Activated effector memory CD4-positive, alpha-beta T cell treated with Interleukin-2 at 50 U/mL for 16 hours (primary cell): ENCODE data around the gene AGBL4.

Experiments
- DNase-seq: peaks from one replicate; pipeline ENCODE4 v3.0.0-alpha.2; 2020

Gene AGBL4

DNA sequence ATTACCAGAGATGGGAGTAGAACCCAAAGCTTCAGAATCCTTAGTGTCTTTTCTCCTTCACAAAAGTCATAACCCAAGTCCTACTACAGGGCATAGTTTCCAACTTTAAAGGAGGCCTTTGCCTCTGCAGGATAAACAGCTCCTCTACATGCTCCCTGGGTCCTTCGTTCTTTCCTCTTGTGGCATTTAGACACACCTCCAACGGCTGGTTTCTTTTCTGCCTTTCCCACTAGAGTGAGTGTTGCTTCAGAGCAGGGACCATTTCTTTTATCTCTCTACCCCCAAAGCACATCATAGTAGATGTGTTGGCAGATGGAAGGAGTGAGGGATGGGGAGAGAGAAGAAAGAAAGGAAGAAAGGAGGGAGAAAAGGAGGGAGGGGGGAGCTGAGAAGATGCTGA, 1407.0 kb downstream of the AGBL4 start:
- no peak for DNase-seq

DNA sequence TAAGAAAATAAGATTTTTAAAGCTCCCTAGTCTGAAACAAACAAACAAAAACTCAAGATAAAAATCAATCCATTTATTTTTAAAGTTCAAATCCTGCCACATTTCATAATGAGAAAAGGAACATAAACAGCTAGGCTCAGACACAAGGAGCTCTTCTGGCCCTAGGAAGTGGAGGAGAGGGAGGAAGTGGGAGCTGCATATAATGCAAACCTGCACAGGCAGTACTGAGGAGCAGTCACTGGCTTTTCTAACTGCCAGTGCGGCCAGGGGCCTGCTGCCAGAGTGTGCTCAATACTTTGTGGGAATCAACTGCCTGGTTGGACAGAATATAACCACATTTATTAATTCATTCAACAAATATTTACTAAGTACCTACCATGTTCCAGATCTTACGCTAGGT, 1411.9 kb downstream of the AGBL4 start:
- DNase-seq = no peak

DNA sequence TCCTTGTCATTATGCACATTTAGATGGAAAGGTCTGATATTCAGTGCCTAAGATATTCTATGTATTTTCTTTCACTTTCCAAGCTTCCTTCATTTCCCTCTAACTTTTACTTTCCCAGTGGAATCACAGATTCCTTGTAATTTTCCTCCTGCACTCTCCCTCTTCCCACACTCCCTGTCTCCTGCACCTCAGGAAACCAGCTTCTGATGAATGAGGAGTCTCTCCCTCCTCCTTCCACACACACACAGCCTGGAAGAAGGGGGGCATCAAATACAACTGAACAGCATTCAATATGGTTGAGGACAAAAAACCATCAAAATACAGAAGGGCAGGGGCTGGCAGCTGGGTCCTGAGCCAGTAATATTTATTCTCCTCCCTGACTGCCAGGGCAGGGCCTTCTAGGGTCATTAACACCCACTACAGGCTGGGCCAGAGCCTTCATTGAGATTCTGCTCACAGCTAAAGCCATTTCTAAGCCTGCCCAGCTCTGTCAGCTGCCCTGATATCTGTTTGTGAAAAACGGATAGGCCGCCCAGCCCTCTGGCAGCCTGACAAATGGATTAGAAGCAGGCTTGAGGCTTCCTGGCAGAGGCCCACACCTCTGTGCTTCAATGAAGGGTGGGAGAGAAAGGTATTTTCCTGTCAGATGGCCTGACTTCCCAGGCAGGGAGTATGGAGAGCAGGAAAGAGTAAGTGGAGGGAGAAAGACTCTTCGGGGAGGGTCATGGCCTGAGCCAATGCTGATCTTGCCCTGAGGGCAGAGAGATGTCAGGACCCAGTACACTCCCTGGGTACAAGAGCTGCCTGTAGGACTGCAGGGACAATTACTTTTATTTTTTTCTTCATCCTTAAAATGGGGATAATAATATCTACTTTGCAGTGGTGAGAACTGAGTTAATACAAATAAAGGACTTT, 1412.9 kb downstream of the AGBL4 start:
- DNase-seq = no peak

GRCh38 chr1:48608882-48609281, 1414.9 kb downstream of the AGBL4 start:
- no peak for DNase-seq

- DNase-seq = no peak
Observed at GRCh38 chr1:48603222-48603621, 1420.5 kb downstream of the AGBL4 start.

DNA sequence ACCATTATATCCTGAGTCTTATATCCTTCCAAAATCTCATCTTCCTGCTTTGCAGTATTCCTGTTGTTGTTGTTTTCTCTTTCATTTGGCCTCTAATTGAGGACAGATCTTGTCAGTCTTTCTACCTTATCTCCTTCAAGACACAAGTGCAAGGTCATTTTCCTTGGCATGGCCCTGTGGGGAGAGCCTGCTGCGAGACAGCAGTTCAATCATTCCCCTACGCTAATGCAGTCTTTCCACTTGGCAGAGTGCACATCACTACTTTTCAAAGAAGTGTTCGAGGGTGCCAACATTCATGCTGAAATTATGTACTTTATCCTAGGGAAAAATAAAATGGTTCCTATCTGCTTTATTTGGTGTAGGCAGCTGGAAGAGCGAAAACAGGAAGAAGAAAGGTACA, 1421.4 kb downstream of the AGBL4 start:
- DNase-seq = no peak

GRCh38 chr1:48600182-48600581, 1423.6 kb downstream of the AGBL4 start:
- DNase-seq = no peak

DNA sequence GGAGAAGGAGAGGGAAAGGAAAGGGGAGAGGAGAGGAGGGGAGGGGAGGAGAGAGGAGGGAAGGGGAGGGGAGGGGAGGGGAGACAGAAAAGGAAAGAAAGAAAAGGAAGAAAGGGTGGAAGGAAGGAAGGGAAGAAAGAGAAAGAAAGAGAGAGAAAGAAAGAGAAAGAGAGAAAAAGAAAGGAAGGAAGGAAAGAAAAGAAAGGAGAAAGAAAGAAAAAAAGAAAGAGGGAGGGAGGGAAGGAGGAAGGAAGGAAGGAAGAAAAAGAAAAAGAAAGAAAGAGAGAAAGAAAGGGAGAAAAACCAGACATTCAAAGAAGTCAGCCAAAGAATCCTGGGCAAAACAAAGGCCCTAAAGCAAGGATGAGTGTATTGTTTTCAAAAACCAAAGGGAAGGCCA, 1426.1 kb downstream of the AGBL4 start:
- DNase-seq = no peak

DNA sequence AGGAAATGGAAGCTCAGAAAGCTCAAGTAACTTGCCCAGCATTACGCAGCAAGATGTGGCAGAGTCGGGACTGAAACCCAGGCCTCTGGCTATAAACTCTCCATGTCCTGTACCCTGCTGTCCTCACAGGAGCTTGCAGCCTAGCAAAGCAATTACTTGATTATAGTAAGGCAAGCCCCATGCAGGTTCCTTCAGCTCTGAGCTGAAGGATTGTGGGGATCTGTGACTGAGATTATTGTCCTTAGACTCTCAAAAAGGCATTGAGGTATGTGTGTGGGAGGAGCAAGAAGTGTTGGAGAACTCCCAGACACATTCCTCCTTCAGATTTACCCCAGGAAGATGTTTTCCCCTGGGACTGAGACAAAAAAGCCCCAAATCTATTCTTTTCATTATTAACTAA, 1427.7 kb downstream of the AGBL4 start:
- DNase-seq = no peak

DNA sequence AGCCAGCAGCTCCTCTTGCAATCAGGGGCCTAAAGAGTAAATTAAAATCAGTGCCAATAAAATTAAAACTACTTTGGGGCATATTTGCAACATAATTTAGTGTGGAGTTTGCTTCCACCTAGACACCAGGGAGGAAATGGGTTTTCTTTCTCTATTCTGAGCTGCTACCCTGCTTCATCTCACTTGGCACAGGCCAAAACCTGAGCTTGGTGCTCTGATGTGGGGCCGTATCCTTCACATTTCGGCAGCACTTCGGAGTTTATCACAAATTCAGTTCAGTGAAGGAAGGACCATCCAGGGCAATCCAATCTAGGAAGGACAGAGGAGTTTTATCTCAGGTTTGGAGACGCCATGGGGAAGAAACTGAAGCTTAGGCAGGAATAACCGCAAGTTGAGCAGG, 1428.1 kb downstream of the AGBL4 start:
- no peak for DNase-seq

GRCh38 chr1:48592330-48592729, 1431.4 kb downstream of the AGBL4 start:
- DNase-seq = no peak

DNA sequence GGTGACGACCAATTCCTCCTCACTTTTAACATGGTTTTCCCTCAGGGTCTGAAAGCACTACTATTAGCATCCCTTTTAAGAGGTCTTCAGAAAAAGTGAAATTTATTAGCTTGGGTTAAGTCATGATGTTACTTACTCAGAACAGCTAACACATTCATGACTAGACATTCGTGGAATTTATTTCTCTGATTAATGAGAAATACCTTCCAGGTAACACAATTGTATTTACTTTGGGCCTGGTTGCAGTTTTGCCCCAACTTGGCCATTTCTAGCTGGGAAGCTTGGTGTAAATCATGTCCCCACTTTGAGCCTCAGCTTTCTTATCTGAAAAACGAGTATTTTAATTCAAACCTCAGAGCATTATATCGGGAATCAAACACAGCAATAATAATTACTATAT, 1432.6 kb downstream of the AGBL4 start:
- no peak for DNase-seq

- no peak for DNase-seq
Observed at GRCh38 chr1:48588061-48588460, 1435.7 kb downstream of the AGBL4 start.

DNA sequence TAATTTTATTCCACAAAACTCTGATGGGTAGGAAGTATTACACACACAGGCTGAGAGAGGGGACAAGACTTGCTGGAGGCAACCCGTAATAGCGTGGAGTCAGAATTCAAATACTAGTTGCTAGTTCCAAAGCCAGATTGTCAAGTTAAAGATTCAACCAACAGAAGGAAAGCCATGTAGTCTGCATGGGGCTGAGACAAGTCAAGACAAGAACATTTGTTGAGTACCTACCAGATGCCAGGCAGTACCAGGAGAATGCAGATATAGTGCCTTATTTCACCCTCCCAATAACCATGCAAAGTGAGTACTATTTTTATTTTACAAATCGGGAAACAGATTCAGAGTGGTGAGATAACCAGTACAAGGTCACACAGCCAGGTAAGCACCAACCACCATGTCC, 1441.3 kb downstream of the AGBL4 start:
- DNase-seq = no peak

DNA sequence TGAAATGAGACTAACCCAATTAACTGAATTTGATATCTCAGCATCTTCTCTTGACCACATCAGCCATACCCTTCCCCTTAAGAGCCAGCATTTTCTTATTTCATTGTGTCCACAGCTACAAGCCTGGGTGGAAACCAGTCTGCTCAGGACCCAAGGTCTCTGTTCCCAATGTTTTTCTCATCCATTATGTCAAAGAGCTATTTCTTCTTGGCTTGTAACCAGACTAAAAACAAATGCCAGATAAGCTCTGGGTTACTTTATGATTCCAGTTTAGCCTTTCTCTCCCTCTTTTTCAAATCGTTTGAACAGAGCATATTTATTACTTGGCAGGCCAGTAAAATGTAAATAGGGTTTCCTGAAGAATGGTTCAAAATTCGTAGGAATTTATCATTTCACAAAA, 1442.5 kb downstream of the AGBL4 start:
- DNase-seq = no peak

DNA sequence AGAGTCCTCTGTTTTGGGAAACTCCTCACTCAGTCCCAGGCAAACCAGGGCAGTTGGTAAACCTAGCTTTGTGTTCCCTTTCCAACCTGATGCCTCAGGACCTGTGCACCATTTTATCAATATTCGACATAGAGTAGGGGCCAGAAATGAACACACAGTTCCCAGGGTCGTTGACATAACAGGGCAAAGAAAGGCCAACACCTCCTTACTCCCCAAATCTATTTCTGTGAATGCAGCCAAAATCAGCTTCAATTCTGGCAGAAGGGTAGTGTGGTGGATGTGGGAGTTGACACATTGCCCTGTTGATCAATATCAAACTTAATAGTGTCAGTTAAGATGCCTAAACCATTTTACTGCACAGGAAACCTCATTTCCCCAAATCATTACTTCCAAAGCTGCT, 1447.2 kb downstream of the AGBL4 start:
- no peak for DNase-seq

DNA sequence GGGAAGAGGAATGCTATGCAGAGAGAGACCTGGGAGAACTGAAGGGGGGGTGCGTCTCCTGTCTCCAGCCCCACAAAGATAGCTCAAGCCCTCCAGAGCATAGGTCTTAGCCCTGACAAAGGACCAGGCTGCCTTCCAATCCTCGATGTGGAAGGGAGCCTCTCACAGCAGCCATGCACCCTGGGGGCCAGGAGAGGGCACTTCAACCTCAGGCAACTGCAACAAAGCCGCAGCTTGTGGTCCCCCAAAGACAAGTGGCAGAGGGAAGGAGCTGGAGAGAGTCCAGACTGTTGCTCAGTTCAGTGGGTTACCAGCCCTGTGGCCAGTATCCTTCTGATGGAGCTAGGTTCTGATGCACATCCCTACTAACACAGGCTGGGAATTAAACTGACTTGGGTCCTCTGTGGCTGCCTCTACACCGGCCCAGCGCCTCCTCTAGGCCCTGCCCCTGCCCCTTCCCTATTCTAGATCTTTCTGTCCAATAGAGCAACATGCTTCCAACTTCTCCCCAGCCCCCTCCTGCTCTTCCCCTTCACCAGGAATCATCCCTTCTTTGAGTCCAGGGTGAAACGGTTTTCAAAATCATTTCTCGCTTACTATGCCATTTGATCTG, 1451.0 kb downstream of the AGBL4 start:
- no peak for DNase-seq

DNA sequence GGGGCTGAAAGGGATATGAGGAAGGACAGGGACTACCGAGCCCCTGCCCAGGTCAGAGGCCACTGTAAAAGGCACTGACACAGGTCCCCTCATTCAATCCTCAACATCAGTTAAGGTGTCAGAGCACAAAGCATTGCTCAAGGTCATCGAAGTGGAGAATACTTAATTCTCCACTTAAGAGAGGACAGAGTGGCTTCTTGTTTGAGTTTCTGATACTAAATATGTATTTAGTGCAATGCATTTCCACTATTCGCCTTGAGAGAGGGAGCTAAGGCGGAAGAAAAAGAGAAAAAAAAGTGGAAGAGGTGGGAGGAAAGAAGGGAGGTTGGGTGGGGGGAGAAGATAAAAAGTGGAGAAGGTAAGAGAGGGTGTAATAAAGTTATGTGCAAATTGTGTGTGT, 1451.6 kb downstream of the AGBL4 start:
- DNase-seq = no peak

DNA sequence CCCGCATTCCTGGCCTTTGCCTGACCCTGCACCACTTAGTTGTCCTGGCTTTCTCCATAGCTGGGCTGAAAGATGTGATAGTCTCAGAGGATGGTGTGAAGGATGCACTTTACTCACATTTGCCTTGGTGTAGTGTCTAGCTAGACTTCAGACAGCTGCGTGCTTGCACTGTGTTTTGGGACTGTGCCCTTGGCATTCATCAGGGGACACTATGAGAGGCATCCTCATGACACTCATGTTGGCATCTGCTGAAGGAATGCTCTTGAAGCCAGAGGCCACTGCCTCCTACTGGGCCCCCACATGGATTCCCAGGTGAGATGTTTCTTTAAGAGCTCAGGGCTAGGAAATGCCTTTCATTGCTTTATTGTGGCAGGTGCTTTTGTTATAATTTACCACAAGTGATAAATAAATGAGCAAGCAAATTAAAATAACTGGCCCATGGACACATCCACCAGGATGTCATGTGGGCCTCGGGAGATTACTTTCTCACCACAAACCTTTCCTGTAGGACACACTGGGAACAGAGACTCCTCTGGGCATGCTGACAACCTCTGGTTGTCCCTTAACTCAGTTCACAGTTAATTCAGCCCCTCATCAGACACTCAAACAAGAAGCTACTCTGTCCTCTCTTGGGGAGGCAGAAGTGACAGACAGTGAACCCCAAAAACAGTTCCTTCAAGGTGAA, 1452.3 kb downstream of the AGBL4 start:
- DNase-seq = no peak

DNA sequence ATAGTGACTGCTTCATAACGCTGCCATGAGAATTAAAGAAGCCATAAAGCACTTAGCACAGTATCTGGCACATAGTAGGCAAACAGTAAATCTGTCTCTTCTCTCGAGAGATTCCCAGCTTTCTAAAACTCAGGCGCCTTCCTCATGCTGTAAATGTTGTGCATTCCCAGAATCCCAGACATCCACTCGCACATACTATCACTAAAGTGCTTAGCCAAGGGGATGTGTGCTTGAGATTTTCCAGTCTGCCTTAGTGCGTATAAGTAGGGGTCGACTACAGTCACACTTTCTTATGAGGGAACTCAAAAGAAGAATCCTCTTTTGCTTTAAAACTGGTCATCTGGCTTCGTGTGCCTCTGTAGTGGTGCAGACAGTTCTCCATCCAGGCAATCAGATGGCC, 1453.2 kb downstream of the AGBL4 start:
- DNase-seq = no peak

- DNase-seq = no peak
Observed at GRCh38 chr1:48568501-48568900, 1455.3 kb downstream of the AGBL4 start.

GRCh38 chr1:48566492-48566891, 1457.3 kb downstream of the AGBL4 start:
- DNase-seq = no peak

- no peak for DNase-seq
Observed at GRCh38 chr1:48563021-48563420, 1460.7 kb downstream of the AGBL4 start.

GRCh38 chr1:48561444-48561843, 1462.3 kb downstream of the AGBL4 start:
- DNase-seq = no peak
